ENCODE data around the gene FOXN3. TPM values are rescaled to one million over a fixed set of nuclear protein-coding genes. Genes with fewer than 3 reads are reported as not detected.

Gene FOXN3
- total RNA-seq, 1 donor from 2014 or later = 87.6 TPM

DNA sequence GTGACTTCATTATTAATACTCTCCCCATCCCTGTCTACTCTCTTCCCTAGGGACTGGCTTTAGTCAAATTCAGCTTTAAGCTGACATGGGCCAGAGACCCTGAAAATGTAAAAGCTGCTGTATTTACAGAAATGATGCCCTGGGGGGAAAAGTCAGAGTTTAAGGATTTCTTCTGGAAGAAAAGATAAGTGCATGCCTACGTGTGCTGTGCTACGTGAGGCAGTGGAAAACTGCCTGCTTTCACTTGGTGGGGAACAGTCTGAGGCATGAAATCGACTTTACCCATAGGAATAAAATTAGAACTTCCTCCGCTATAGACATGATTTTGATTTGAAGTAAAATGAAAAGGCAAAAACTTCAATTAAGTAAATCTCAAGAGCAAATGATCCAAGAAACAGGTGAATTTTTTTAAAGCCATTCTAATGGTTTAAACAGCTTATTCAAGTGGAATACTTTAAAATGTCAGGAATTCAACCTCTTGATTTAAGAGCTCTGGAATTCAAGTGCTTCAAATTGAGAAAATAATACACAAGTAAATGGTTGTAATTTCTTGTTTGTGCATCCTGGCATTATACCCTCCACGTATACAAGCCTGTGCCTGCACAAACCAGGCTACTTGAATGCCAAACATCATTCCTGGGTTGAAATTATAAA lies 168.5 kb downstream of the FOXN3 start:
- intact Hi-C loops (cut with DNase I) = no loop called here
- no peak for DNase-seq (ENCODE audit: low spot score)

- DNase-seq (ENCODE audit: low spot score) = no peak
- intact Hi-C loops (cut with DNase I) = no loop called here
Observed at GRCh38 chr14:89247457-89248122, 169.4 kb downstream of the FOXN3 start.

DNA sequence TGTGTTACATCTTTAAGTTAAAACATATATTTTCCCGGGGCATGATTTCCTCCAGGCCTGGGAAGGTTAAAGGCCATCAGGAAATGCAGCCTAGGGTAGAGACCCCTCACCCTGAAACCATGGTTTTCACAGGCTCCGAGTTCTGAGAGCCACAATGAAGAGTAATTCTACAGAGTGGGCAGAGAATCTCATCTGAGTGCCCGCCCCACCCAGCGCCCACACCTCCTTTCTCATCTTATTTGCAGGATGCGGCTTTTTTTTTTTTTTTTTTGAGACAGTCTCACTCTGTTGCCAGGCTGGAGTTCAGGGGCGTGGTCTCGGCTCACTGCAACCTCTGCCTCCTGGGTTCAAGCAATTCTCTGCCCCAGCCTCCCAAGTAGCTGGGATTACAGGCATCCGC lies 170.7 kb downstream of the FOXN3 start:
- no peak for DNase-seq (ENCODE audit: low spot score)
- intact Hi-C loops (cut with DNase I) = no loop called here

GRCh38 chr14:89245802-89246201 lies 171.2 kb downstream of the FOXN3 start:
- intact Hi-C loops (cut with DNase I) = no loop called here
- DNase-seq (ENCODE audit: low spot score) = no peak

DNA sequence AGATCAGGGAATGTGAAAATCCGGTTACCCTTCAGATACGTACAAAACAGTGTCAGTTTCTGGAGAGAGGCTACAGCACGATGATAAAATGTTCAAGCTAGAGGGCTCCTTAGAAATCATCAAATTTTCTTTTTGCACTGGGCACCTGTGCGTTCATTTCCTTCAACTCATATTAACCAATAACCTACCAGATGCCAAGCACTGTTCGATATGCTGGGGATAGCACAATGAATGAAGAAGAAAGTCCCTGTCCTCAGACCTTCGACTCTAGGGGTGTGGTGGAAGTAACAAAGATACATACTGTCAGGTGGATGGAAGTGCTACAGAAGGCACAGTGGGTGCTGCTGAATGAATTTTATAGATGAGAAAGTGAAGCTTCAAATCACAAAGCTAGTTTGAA lies 172.3 kb downstream of the FOXN3 start:
- intact Hi-C loops (cut with DNase I) = no loop called here
- no peak for DNase-seq (ENCODE audit: low spot score)

- intact Hi-C loops (cut with DNase I) = no loop called here
- no peak for DNase-seq (ENCODE audit: low spot score)
Observed at GRCh38 chr14:89243741-89244140, 173.3 kb downstream of the FOXN3 start.

- intact Hi-C loops (cut with DNase I) = no loop called here
- DNase-seq (ENCODE audit: low spot score) = no peak
Observed at GRCh38 chr14:89243286-89243685, 173.7 kb downstream of the FOXN3 start.

GRCh38 chr14:89242652-89243279 lies 174.3 kb downstream of the FOXN3 start:
- DNase-seq (ENCODE audit: low spot score) = no peak
- intact Hi-C loops (cut with DNase I) = no loop called here

GRCh38 chr14:89241934-89242651 lies 174.9 kb downstream of the FOXN3 start:
- intact Hi-C loops (cut with DNase I) = no loop called here
- DNase-seq (ENCODE audit: low spot score) = no peak

DNA sequence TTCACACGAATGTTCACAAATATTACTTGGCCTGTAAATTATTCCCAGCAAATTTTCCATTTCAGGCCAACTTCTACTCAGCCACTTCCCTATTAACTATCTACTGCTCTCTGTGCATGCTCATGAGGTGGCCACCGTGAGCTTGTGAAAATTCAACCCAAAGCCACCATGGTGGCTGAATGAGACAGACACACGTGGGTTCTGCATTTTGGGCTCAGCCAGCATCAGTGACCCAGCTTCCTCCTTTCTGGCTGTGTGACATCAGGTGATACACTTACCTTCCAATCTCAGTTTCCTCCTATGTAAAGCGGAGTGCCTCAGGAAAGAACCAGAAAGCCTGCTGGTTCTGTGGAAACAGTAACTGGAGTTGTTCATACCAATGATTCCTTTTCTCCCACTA lies 175.8 kb downstream of the FOXN3 start:
- DNase-seq (ENCODE audit: low spot score) = no peak
- intact Hi-C loops (cut with DNase I) = no loop called here

- DNase-seq (ENCODE audit: low spot score) = no peak
- intact Hi-C loops (cut with DNase I) = no loop called here
Observed at GRCh38 chr14:89240414-89240813, 176.6 kb downstream of the FOXN3 start.

DNA sequence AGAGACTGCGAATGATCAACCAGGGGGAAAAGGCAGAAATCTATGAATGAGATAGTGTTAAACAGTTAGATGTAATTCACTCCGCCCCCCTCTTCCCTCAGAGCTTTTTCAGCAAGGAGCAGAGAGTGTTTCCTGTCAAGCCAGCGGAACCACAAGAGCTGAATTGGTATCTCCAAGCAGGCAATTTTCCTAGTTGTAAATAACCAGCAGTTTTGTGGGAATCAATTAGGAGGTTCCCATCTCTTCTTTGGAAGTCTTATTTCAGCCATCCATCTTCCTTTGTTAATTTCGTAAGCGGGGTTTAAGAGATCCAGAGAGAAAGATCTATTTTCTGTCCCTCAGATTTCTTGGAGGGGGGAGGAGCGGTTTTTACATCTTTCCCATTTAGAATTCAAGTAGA lies 178.0 kb downstream of the FOXN3 start:
- DNase-seq (ENCODE audit: low spot score) = no peak
- intact Hi-C loops (cut with DNase I) = no loop called here

DNA sequence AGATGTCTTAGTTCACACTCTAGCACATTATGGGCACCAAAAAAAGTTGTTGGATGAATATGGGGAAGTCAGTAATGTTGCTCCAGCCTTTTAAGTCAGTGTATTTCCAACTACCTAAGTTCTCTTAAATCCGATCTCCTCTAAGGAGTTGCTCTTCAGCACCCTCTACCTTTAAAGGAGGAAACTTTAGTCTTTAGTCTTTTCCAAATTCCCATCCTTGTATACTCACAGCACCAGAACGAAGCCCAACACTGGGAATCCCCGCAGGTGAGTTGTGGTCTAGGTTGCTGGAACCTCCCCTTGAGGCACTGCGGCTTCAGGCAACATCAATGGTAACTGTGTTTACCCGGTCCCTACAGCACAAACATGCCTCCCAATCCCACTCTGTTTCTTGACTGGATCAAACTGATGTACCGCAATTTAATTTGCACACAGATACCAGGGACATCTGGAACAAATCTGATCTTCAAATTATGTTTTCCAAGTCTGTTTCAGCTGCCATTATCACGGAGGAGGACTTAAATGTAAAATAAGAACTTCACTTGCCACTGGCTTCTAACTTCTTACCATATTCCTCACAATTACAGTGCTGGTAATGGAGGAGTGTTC lies 179.0 kb downstream of the FOXN3 start:
- no peak for DNase-seq (ENCODE audit: low spot score)
- intact Hi-C loops (cut with DNase I) = no loop called here

DNA sequence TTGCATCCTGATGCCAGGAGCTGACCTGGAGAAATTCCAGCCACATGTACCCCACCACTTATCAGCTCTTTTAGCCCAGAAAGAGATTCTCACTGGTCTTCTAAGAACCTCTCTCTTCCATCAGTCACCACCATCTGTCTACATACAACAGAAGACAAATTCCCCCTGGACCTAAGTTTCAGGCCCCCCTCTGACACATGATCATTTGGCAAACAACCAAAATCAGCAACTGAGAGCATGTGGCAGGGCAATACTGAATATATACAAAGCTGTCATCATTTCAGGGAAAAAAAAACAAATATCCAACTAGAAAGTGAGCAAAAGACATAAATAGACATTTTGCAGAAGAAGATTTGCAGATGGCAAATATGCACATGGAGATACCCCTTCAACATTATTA lies 180.2 kb downstream of the FOXN3 start:
- intact Hi-C loops (cut with DNase I) = no loop called here
- DNase-seq (ENCODE audit: low spot score) = no peak

DNA sequence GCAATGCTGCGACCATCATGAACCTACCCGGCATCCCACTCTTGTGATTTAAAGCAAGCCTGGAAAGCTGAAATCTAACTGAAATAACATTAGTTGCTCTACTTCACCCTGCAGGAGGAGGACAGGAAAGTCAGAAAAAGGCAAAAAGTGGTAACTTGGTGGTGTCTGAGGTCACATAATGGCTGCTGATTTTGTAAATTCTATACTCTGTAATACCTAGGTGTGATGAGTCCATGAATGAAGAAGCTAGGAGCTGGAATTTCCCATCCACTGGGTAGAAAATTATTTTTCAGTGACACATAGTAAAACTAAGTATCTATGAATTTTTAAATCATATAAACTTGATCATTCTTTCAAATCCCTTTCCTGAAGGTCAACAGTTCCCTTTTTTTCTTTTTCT lies 183.8 kb downstream of the FOXN3 start:
- intact Hi-C loops (cut with DNase I) = no loop called here
- DNase-seq (ENCODE audit: low spot score) = no peak

DNA sequence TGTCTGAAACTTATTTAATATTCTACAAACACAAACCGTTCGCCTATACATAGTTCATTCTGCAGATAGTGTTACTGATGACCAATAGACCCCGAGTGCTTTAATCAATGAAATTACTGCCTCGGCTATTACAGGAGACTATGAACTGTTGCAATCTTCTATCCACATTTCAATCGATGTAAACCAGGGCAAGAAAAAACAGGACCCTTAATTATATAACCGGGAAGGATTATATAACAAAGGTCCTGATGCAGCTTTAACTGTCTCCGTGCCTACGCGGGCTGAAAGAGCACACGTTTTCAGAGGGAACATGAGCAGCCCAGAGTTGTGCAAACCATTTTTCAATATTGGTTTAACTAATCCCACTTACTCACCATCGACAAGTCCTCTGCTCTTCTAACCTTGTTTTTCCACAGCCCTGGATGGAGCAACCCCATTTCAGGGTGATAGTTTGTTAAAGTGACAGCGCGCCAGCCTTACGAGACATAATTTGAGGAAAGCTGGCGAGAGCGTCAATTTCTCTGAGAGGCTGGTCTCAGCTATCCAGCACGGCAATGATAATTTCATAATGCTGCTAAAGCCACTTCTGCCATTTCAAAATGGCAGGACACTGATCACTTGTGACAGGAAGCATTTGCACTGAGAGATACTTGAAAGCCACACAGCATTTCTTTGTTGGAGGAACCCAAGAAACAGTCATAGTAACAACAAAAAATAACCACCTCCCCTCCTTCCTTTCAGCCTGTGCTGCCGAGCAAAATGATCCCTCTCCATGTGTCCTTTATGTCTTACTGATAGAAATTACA lies 184.6 kb downstream of the FOXN3 start:
- no peak for DNase-seq (ENCODE audit: low spot score)
- intact Hi-C loops (cut with DNase I) = no loop called here

DNA sequence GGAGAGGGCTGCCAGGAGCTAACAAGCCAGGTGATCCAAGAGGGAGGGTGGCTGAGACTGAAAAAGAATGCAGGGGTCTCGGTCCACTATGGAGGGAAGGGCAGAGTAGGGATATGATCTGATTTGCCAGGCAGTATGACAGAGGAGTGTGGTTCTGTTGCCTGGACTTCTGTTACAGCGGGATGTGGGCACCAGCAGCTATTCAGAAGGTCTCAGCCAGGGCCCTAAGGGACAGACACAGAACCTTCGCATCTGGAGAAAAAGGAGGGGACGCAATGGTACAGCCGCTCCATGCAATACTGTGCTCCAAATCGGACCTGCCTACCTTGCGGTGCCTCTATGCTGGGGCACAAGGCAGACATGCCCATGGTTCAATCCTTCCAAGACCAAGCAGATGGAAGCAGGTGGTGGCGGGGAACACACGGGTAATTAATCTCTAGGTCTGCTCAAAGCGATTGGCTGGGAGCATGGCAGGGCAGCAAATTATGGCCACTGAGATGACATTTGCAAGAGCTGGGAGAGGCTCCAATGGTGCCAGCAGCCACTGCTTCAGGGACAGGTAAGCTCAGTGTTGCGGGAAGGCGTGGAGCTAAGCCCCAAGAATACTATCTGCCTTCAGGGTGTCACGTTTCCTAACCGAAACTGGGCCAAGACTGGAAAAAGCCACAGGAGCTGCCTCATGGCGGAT lies 185.5 kb downstream of the FOXN3 start:
- no peak for DNase-seq (ENCODE audit: low spot score)
- intact Hi-C loops (cut with DNase I) = no loop called here

GRCh38 chr14:89228921-89229639 lies 188.0 kb downstream of the FOXN3 start:
- intact Hi-C loops (cut with DNase I) = no loop called here
- DNase-seq (ENCODE audit: low spot score) = no peak
